HepG2 (cell line): Measurements from ENCODE around the gene RER1. TPM values are rescaled to one million over a fixed set of nuclear protein-coding genes. Genes with fewer than 3 reads are reported as not detected.

ENCODE experiments used
- ATAC-seq: fragments of 200-7000 bp; cut with Tn5 transposase; 3 replicates; pipeline ENCODE4 v1.9.1; 2020; ENCODE audit warnings: mild to moderate bottlenecking, moderate library complexity
- BruUV-seq: library from RNA; stranded (reverse); fragments of 400-500 nt; replicated peaks from 2 replicates; lab custom pipeline; 2021; lab: Mats Ljungman, UMichigan
- CTCF ChIA-PET: fragments of 300-600 bp; formaldehyde crosslinking; extraction: SDS; loops from one replicate; lab custom pipeline; 2021; ENCODE audit warnings: low total read pairs, inconsistent platforms, low intra/inter-chr PET ratio; lab: Yijun Ruan, JAX
- POLR2A ChIA-PET: fragments of 350-600 bp; sonication (Branson Sonifier 250); formaldehyde crosslinking; loops from one replicate; lab custom pipeline; 2020; ENCODE audit warnings: antibody characterized with exemption, inconsistent platforms; lab: Yijun Ruan, JAX
- DNase-seq: peaks from one replicate; pipeline ENCODE4 v3.0.0-alpha.2; 2015; ENCODE audit warnings: low spot score
- FAIRE-seq: peaks from 3 replicates; lab custom pipeline; 2011; peaks lifted over from hg19 to GRCh38; lab: Jason Lieb, UNC
- H2AFZ ChIP-seq: one replicate; pipeline ENCODE4 v1.6.1; 2011; ENCODE audit warnings: low read length, inconsistent platforms
- H3K27ac ChIP-seq: fragments of 300-600 bp; 3 replicates; pipeline ENCODE4 v1.8.0; 2011; ENCODE audit warnings: mixed run types, mild to moderate bottlenecking, mixed read lengths, low read length, inconsistent platforms; ENCODE audit not compliant: insufficient read depth; ENCODE audit errors: extremely low read length
- H3K27me3 ChIP-seq, 2 experiments: fragments of 200-600 bp in 1 of 2; 2 replicates in 1 of 2; 3 replicates in 1 of 2; pipeline versions ENCODE4 v1.6.0 to v1.8.0; 2011; ENCODE audit warnings: low read length in 2 of 2, mild to moderate bottlenecking in 2 of 2, moderate library complexity in 2 of 2, inconsistent platforms in 1 of 2; ENCODE audit not compliant: insufficient read depth in 2 of 2, control insufficient read depth in 1 of 2
- H3K36me3 ChIP-seq, 2 experiments: fragments of 200-600 bp in 1 of 2; replicated peaks in 1 of 2; 2 replicates in 1 of 2; 3 replicates in 1 of 2; pipeline versions ENCODE4 v1.5.1 to v1.8.0; 2011; ENCODE audit warnings: low read length in 2 of 2, inconsistent platforms in 1 of 2; ENCODE audit not compliant: insufficient read depth in 2 of 2, control insufficient read depth in 1 of 2
- H3K4me1 ChIP-seq: 2 replicates; pipeline ENCODE4 v1.5.1; 2012; ENCODE audit warnings: low read length, inconsistent platforms; ENCODE audit not compliant: insufficient read depth
- H3K4me2 ChIP-seq: 2 replicates; pipeline ENCODE4 v1.6.0; 2011; ENCODE audit warnings: low read depth, low read length, inconsistent platforms
- H3K4me3 ChIP-seq, 3 experiments: fragments of 200-600 bp in 1 of 3; sonication (generic), shearing (Covaris generic) in 1 of 3; replicated peaks in 1 of 3; 2 replicates each; pipeline ENCODE4 v1.5.1; 2011 to 2016; ENCODE audit warnings: low read length in 3 of 3, inconsistent platforms in 2 of 3, low read depth in 2 of 3, mild to moderate bottlenecking in 2 of 3, control low read depth in 1 of 3, mixed read lengths in 1 of 3; ENCODE audit not compliant: insufficient read depth in 1 of 3
- H3K79me2 ChIP-seq: one replicate; pipeline ENCODE4 v1.6.1; 2011; ENCODE audit warnings: low read length, inconsistent platforms; ENCODE audit not compliant: insufficient read depth
- H3K9ac ChIP-seq: 2 replicates; pipeline ENCODE4 v1.6.0; 2011; ENCODE audit warnings: mild to moderate bottlenecking, low read depth, low read length, inconsistent platforms; ENCODE audit not compliant: insufficient read depth
- H3K9me3 ChIP-seq: 2 replicates; pipeline ENCODE4 v1.5.1; 2012; ENCODE audit warnings: mild to moderate bottlenecking, low read length
- H4K20me1 ChIP-seq: 2 replicates; pipeline ENCODE4 v1.6.0; 2011; ENCODE audit warnings: inconsistent platforms, mild to moderate bottlenecking, low read length, moderate library complexity; ENCODE audit not compliant: insufficient read depth
- BCL3 ChIP-seq: sonication (generic); formaldehyde crosslinking; IDR thresholded peaks from 2 replicates; pipeline ENCODE4 v1.5.1; 2020; ENCODE audit warnings: mild to moderate bottlenecking, missing genetic modification reagents, moderate library complexity
- CEBPB ChIP-seq: IDR thresholded peaks from 2 replicates; pipeline ENCODE4 v1.6.1; 2011; ENCODE audit warnings: low read depth, low read length, improper control_type of control experiment, borderline replicate concordance
- CREBL2 ChIP-seq: sonication (generic); formaldehyde crosslinking; IDR thresholded peaks from 2 replicates; pipeline ENCODE4 v1.8.1; 2023; ENCODE audit warnings: missing genetic modification reagents, mild to moderate bottlenecking, borderline replicate concordance
- HDAC2 ChIP-seq: sonication (generic); formaldehyde crosslinking; IDR thresholded peaks from 2 replicates; pipeline ENCODE4 v1.4.0; 2020; ENCODE audit warnings: missing genetic modification reagents
- IRF1 ChIP-seq: sonication (generic); formaldehyde crosslinking; IDR thresholded peaks from 2 replicates; pipeline ENCODE4 v1.4.0; 2020; ENCODE audit warnings: low read depth, mild to moderate bottlenecking, missing genetic modification reagents
- IRF9 ChIP-seq: sonication (generic); formaldehyde crosslinking; IDR thresholded peaks from 2 replicates; pipeline ENCODE4 v1.8.0; 2022; ENCODE audit warnings: missing genetic modification reagents, mild to moderate bottlenecking, borderline replicate concordance
- IRX3 ChIP-seq: sonication (generic); formaldehyde crosslinking; IDR thresholded peaks from 2 replicates; pipeline ENCODE4 v1.8.1; 2023; ENCODE audit warnings: mild to moderate bottlenecking, low read depth, missing genetic modification reagents, borderline replicate concordance
- KDM5B ChIP-seq: sonication (generic); formaldehyde crosslinking; IDR thresholded peaks from 2 replicates; pipeline ENCODE4 v1.4.0; 2020; ENCODE audit warnings: missing genetic modification reagents, mild to moderate bottlenecking, borderline replicate concordance
- LCORL ChIP-seq, 2 experiments: fragments of 450-650 bp in 1 of 2; sonication (generic) in 1 of 2; formaldehyde crosslinking in 1 of 2; IDR thresholded peaks; 2 replicates each; pipeline versions ENCODE4 v1.5.0 to v1.6.1; 2017 to 2020; ENCODE audit warnings: antibody characterized with exemption in 1 of 2, missing genetic modification reagents in 1 of 2
- MED8 ChIP-seq: sonication (generic); formaldehyde crosslinking; IDR thresholded peaks from 2 replicates; pipeline ENCODE4 v1.8.1; 2023; ENCODE audit warnings: mild to moderate bottlenecking, missing genetic modification reagents; ENCODE audit not compliant: insufficient replicate concordance
- NCOR1 ChIP-seq: fragments of 200-600 bp; sonication (generic); IDR thresholded peaks from 2 replicates; pipeline ENCODE4 v1.7.0; 2017; ENCODE audit warnings: antibody characterized with exemption, low read length, borderline replicate concordance
- REPIN1 ChIP-seq: sonication (generic); formaldehyde crosslinking; IDR thresholded peaks from 2 replicates; pipeline ENCODE4 v1.8.0; 2022; ENCODE audit warnings: missing genetic modification reagents, low read depth, mild to moderate bottlenecking, borderline replicate concordance
- SIN3A ChIP-seq: IDR thresholded peaks from 2 replicates; pipeline ENCODE4 v1.6.1; 2011; ENCODE audit warnings: low read depth, mild to moderate bottlenecking, control low read depth, low read length, borderline replicate concordance
- SNRNP70 ChIP-seq: fragments of 200-400 bp; formaldehyde crosslinking; IDR thresholded peaks from 2 replicates; pipeline ENCODE4 v1.6.1; 2017; ENCODE audit warnings: mild to moderate bottlenecking, low read depth, low read length, moderate library complexity
- THAP11 ChIP-seq: IDR thresholded peaks from 2 replicates; pipeline ENCODE4 v1.6.1; 2016; ENCODE audit warnings: missing biosample characterization, missing genetic modification reagents
- ZBTB38 ChIP-seq: sonication (generic); formaldehyde crosslinking; IDR thresholded peaks from 2 replicates; pipeline ENCODE4 v1.5.1; 2020; ENCODE audit warnings: mild to moderate bottlenecking, missing genetic modification reagents
- ZNF20 ChIP-seq: sonication (generic); formaldehyde crosslinking; IDR thresholded peaks from 2 replicates; pipeline ENCODE4 v1.4.0; 2020; ENCODE audit warnings: mild to moderate bottlenecking, moderate library complexity, missing genetic modification reagents
- ZNF207 ChIP-seq: fragments of 450-650 bp; IDR thresholded peaks from 2 replicates; pipeline ENCODE4 v1.6.1; 2016; ENCODE audit warnings: antibody characterized with exemption, borderline replicate concordance
- ZNF446 ChIP-seq: sonication (generic); formaldehyde crosslinking; IDR thresholded peaks from 2 replicates; pipeline ENCODE4 v1.5.0; 2020; ENCODE audit warnings: mild to moderate bottlenecking, missing genetic modification reagents
- ZNF782 ChIP-seq: sonication (generic); formaldehyde crosslinking; IDR thresholded peaks from 2 replicates; pipeline ENCODE4 v1.4.0; 2020; ENCODE audit warnings: missing genetic modification reagents, mild to moderate bottlenecking, borderline replicate concordance
- ZSCAN30 ChIP-seq: sonication (generic); formaldehyde crosslinking; IDR thresholded peaks from 2 replicates; pipeline ENCODE4 v1.5.0; 2020; ENCODE audit warnings: mild to moderate bottlenecking, missing genetic modification reagents
- WGBS: methylation state at CpG from one replicate; pipeline ENCODE4 v1.1.6; 2017; ENCODE audit warnings: low lambda C conversion rate; 5-methylcytosine and 5-hydroxymethylcytosine counted together
- in situ Hi-C: cut with HindIII; loops from 2 replicates; pipeline ENCODE4 v1.10.0; 2017; ENCODE audit warnings: low pct_unique_long_range_greater_than_20kb; ENCODE audit not compliant: extremely low pct_ligation_motif_present
- intact Hi-C: fragments of 100-400 bp; cut with micrococcal nuclease; formaldehyde crosslinking; loops from one replicate; pipeline ENCODE4 v1.10.0; 2022; ENCODE audit not compliant: unreplicated experiment
- polyA plus RNA-seq, 8 experiments: library from polyadenylated mRNA; depleted of rRNA in 3 of 8; stranded (reverse) in 7 of 8; unstranded in 1 of 8; fragments of >200 nt; fragmentation: Illumina TruSeq in 4 of 8; extraction: Trizol in 4 of 8; gene quantifications; 2 replicates each; pipeline versions ENCODE4 v1.2.1 to v1.2.3, GENCODE V29; 2011 to 2016; ENCODE audit warnings: low read depth in 4 of 8, missing spikeins in 1 of 8, mixed read lengths in 1 of 8; ENCODE audit not compliant: insufficient read depth in 1 of 8
- total RNA-seq, 5 experiments: library from RNA; depleted of rRNA; stranded (reverse); fragments of >200 nt; fragmentation: Illumina TruSeq; extraction: Trizol; gene quantifications; 2 replicates each; pipeline ENCODE4 v1.2.3, GENCODE V29; 2016; ENCODE audit warnings: low read depth in 1 of 5

Gene RER1
- total and polyA plus RNA-seq, 2 of the 13 experiments (the other 11 are each of a cell fraction or from before 2014, with no cell fraction given) = 128 to 164 TPM

- no peak for TF ChIP-seq BCL3
- no peak for TF ChIP-seq SIN3A
- TF ChIP-seq HDAC2 (CRISPR knock-in tag) = no peak
- TF ChIP-seq KDM5B (CRISPR knock-in tag) = no peak
- TF ChIP-seq IRF1 (CRISPR knock-in tag) = no peak
- no peak for TF ChIP-seq ZNF207
- TF ChIP-seq MED8 (CRISPR knock-in tag) = no peak
- no peak for TF ChIP-seq CEBPB
- TF ChIP-seq IRX3 (CRISPR knock-in tag) = no peak
- TF ChIP-seq SNRNP70 = no peak
Measured at GRCh38 chr1:2349806-2350205, 41.8 kb upstream of the RER1 start (continued).

- FAIRE-seq (no peak), ATAC-seq (no peak), DNase-seq (no peak)
- Histone ChIP-seq H3K4me1 (peaks cover 7% of the 10 kb centered on the region; the same call in 1 of the 2 replicates), H3K9me3 (no peaks in the 10 kb centered on the region), H2AFZ (no peak overlapping the region), H3K27me3 (peaks cover 4 to 51% of the 10 kb centered on the region in 2 experiments), H3K79me2 (no peaks in the 10 kb centered on the region), H3K4me2 (no peak overlapping the region), H3K9ac (no peak overlapping the region), H3K27ac (no peak overlapping the region), H4K20me1 (no peaks in the 10 kb centered on the region), H3K36me3 (no peaks in the 10 kb centered on the region), H3K4me3 (no peak overlapping the region)
- intact Hi-C loops = no loop called here
- in situ Hi-C loops = no loop called here
- POLR2A ChIA-PET = no interaction called here
- no TSS peak for BruUV-seq
- 7% methylated on average over 2 of the region's 10 CpGs for WGBS
- CTCF ChIA-PET = no interaction called here
- no peak for TF ChIP-seq THAP11 (CRISPR knock-in tag)
- no peak for TF ChIP-seq CREBL2 (CRISPR knock-in tag)
- no peak for TF ChIP-seq ZNF782 (CRISPR knock-in tag)
- TF ChIP-seq ZNF446 = no peak
- no peak for TF ChIP-seq LCORL (IDR thresholded peaks at IDR 0.05)
- TF ChIP-seq LCORL (CRISPR knock-in tag; IDR thresholded peaks at IDR 0.05) = no peak
- TF ChIP-seq REPIN1 = no peak
- TF ChIP-seq NCOR1 = no peak
- no peak for TF ChIP-seq ZNF20 (CRISPR knock-in tag)
- no peak for TF ChIP-seq ZSCAN30 (CRISPR knock-in tag)
- no peak for TF ChIP-seq IRF9 (CRISPR knock-in tag)
- TF ChIP-seq ZBTB38 (CRISPR knock-in tag) = no peak
Measured at GRCh38 chr1:2350501-2350900, 41.1 kb upstream of the RER1 start.
